Neural progenitor cell (in vitro differentiated cells): ENCODE measurements around the gene CTNNA3. TPM values are rescaled to one million over a fixed set of nuclear protein-coding genes. Genes with fewer than 3 reads are reported as not detected.

ENCODE experiments used
- DNase-seq: peaks from one replicate; pipeline ENCODE4 v3.0.0-alpha.2; 2016; ENCODE audit warnings: low spot score
- H2AFZ ChIP-seq: fragments of 200-600 bp; sonication (generic); replicated peaks from 2 replicates; pipeline ENCODE4 v1.6.1; 2016; ENCODE audit warnings: antibody characterized with exemption
- H3F3A ChIP-seq: fragments of 200-600 bp; sonication (generic); 2 replicates; pipeline ENCODE4 v1.6.1; 2016; ENCODE audit warnings: antibody characterized with exemption, low read depth
- H3K27ac ChIP-seq: fragments of 200-600 bp; sonication (generic); 2 replicates; pipeline ENCODE4 v1.5.1; 2016; ENCODE audit warnings: mild to moderate bottlenecking
- H3K27me3 ChIP-seq: fragments of 200-600 bp; sonication (generic); 2 replicates; pipeline ENCODE4 v1.6.1; 2016; ENCODE audit warnings: mild to moderate bottlenecking, moderate library complexity
- H3K36me3 ChIP-seq: fragments of 200-600 bp; sonication (generic); 2 replicates; pipeline ENCODE4 v1.5.1; 2016
- H3K4me1 ChIP-seq: fragments of 200-600 bp; sonication (generic); 2 replicates; pipeline ENCODE4 v1.6.1; 2016; ENCODE audit warnings: mixed run types
- H3K4me2 ChIP-seq: fragments of 200-600 bp; sonication (generic); 2 replicates; pipeline ENCODE4 v1.6.1; 2016
- H3K4me3 ChIP-seq: fragments of 200-600 bp; sonication (generic); 2 replicates; pipeline ENCODE4 v1.5.1; 2016
- H3K79me2 ChIP-seq: fragments of 200-600 bp; sonication (generic); 2 replicates; pipeline ENCODE4 v1.6.1; 2016; ENCODE audit warnings: low read depth
- H3K9ac ChIP-seq: fragments of 200-600 bp; sonication (generic); 2 replicates; pipeline ENCODE4 v1.6.1; 2016
- H3K9me3 ChIP-seq: fragments of 200-600 bp; sonication (generic); 2 replicates; pipeline ENCODE4 v1.5.1; 2016; ENCODE audit warnings: low read depth
- H4K20me1 ChIP-seq: fragments of 200-600 bp; sonication (generic); 2 replicates; pipeline ENCODE4 v1.6.1; 2016; ENCODE audit warnings: low read depth
- H3K27ac Mint-ChIP-seq: 3 replicates; pipeline ENCODE4 v1.8.0; 2021; ENCODE audit warnings: mixed read lengths
- H3K27me3 Mint-ChIP-seq: 2 replicates; pipeline ENCODE4 v1.8.0; 2022; ENCODE audit warnings: low read depth, mild to moderate bottlenecking, inconsistent platforms, moderate library complexity, mixed read lengths; ENCODE audit not compliant: insufficient read depth
- H3K36me3 Mint-ChIP-seq: 3 replicates; pipeline ENCODE4 v1.8.0; 2021; ENCODE audit warnings: mixed read lengths
- H3K4me1 Mint-ChIP-seq: 3 replicates; pipeline ENCODE4 v1.8.0; 2021; ENCODE audit warnings: mixed read lengths
- H3K4me3 Mint-ChIP-seq: 3 replicates; pipeline ENCODE4 v1.8.0; 2021; ENCODE audit warnings: mild to moderate bottlenecking, moderate library complexity, mixed read lengths
- H3K9me3 Mint-ChIP-seq: 3 replicates; pipeline ENCODE4 v1.8.0; 2020; ENCODE audit warnings: mixed read lengths
- EZH2 ChIP-seq: fragments of 200-600 bp; sonication (generic); IDR thresholded peaks from 2 replicates; pipeline ENCODE4 v1.6.1; 2017; ENCODE audit warnings: antibody characterized with exemption, mild to moderate bottlenecking, moderate library complexity
- EZH2phosphoT487 ChIP-seq: fragments of 200-600 bp; sonication (generic); IDR thresholded peaks from 2 replicates; pipeline ENCODE4 v1.6.1; 2017; ENCODE audit warnings: antibody characterized with exemption
- total RNA-seq: library from RNA; depleted of rRNA; stranded (reverse); fragments of >200 nt; gene quantifications from 2 replicates; pipeline ENCODE4 v1.2.3, GENCODE V29; 2015; ENCODE audit warnings: low replicate concordance
- TF ChIP-seq, protein P1 (sequence below): fragments of 200-600 bp; sonication (generic); IDR thresholded peaks from 2 replicates; pipeline ENCODE4 v1.5.1; 2017; ENCODE audit warnings: antibody characterized with exemption, mild to moderate bottlenecking

The CTNNA3 gene
- total RNA-seq, 1 donor from 2014 or later, result 12.9 TPM

DNA sequence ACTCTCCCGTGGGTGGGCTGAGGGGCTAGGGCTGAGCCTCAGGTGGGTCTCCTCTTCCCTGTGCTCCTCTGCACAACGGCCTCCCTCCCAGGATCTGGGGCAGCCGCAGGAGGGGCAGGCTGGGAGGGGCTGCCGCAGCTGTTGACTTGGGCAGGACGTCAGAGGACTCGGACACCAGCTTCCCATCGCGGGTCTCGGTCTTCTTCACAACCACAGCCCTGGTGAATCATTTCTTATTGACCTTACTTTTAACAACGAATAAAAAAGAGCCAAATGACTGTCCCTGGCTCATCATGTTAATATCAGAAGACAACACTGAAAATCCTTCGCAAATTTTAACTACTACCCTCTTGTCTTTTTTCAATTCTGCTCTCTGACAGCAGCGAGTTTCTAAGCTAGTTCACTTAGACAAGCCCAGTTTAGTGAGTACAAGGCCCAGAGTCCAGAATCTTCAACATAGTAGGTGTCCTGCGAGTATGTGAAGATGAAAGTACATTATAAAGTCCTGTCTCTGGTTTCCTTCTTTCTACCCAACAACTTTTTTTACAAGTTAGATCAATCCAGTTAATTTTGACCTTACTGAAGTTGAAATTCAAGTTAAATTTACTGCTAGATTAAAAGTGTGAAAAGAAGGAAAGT is 32.4 kb downstream of the CTNNA3 start:
- Mint-ChIP-seq H3K27me3 (no peaks in the 10 kb centered on the region), H3K36me3 (no peaks in the 10 kb centered on the region), H3K9me3 (no peaks in the 10 kb centered on the region), H3K4me1 (peaks cover 12% of the 10 kb centered on the region), H3K4me3 (no peak overlapping the region), H3K27ac (no peak overlapping the region)
- Histone ChIP-seq H3K36me3 (no peaks in the 10 kb centered on the region), H3K4me3 (no peak overlapping the region), H4K20me1 (no peaks in the 10 kb centered on the region), H3F3A (no peaks in the 10 kb centered on the region), H3K79me2 (no peaks in the 10 kb centered on the region), H2AFZ (no peak overlapping the region), H3K4me1 (peaks cover under 1% of the 10 kb centered on the region), H3K9ac (no peak overlapping the region), H3K4me2 (no peak overlapping the region), H3K9me3 (no peaks in the 10 kb centered on the region), H3K27ac (no peak overlapping the region), H3K27me3 (no peaks in the 10 kb centered on the region)
- DNase-seq, result no peak
- no peak for TF ChIP-seq EZH2
- TF ChIP-seq EZH2phosphoT487, result no peak

DNA sequence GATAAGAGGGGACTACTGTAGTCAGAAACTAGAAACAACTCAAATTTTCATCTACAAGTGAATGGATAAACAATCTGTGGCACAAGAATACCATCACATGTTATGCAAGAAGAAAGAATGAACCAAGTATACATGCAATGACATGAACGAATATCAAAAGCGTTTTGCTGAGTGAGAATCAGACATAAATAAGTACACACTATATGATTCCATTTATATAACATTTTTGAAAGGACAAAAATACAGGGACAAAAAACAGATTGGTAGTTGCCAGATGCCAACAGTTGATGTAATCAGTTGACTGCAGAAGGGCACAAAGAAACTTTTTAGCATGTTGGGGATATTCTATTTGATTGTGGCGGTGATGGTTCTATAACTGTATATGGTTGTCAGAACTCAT is 33.6 kb downstream of the CTNNA3 start:
- no peak overlapping the region for H3K9ac ChIP-seq
- H3K9me3 Mint-ChIP-seq, result no peaks in the 10 kb centered on the region

DNA sequence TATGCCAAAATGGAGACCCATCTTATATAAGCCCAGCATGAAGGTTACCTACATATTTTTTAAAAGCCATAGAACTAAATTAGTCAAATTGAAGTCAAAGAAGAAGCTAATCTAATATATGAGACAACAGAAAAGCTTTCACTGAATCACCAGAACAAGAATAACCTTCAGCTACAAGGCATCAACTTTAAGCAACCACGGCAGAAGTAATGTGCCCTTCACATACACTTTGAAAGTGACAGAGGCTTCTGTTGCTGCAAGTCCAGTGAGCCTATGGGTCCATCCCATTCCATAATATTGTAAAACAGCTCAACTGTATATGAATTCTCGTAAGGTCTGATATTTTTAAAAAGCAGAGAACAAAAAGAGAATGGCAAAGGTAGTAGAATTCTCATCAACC is 36.5 kb downstream of the CTNNA3 start:
- no peak for DNase-seq
- H3K36me3 Mint-ChIP-seq, result no peaks in the 10 kb centered on the region

More for the DNA sequence above, 33.6 kb downstream of the CTNNA3 start:
- Histone ChIP-seq H3K27me3 (no peaks in the 10 kb centered on the region), H3K36me3 (no peaks in the 10 kb centered on the region), H3K4me2 (no peak overlapping the region), H3F3A (no peaks in the 10 kb centered on the region), H3K4me3 (no peak overlapping the region), H3K79me2 (no peaks in the 10 kb centered on the region), H3K27ac (no peak overlapping the region), H3K4me1 (peaks cover 8% of the 10 kb centered on the region), H4K20me1 (no peaks in the 10 kb centered on the region), H2AFZ (no peak overlapping the region), H3K9me3 (no peaks in the 10 kb centered on the region)
- no peak for DNase-seq
- Mint-ChIP-seq H3K27ac (no peak overlapping the region), H3K4me1 (peaks cover 12% of the 10 kb centered on the region), H3K27me3 (no peaks in the 10 kb centered on the region), H3K4me3 (no peak overlapping the region), H3K36me3 (no peaks in the 10 kb centered on the region)
- TF ChIP-seq EZH2, result no peak
- TF ChIP-seq EZH2phosphoT487, result no peak
- TF ChIP-seq, protein P1, sequence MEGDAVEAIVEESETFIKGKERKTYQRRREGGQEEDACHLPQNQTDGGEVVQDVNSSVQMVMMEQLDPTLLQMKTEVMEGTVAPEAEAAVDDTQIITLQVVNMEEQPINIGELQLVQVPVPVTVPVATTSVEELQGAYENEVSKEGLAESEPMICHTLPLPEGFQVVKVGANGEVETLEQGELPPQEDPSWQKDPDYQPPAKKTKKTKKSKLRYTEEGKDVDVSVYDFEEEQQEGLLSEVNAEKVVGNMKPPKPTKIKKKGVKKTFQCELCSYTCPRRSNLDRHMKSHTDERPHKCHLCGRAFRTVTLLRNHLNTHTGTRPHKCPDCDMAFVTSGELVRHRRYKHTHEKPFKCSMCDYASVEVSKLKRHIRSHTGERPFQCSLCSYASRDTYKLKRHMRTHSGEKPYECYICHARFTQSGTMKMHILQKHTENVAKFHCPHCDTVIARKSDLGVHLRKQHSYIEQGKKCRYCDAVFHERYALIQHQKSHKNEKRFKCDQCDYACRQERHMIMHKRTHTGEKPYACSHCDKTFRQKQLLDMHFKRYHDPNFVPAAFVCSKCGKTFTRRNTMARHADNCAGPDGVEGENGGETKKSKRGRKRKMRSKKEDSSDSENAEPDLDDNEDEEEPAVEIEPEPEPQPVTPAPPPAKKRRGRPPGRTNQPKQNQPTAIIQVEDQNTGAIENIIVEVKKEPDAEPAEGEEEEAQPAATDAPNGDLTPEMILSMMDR, result no peak

DNA sequence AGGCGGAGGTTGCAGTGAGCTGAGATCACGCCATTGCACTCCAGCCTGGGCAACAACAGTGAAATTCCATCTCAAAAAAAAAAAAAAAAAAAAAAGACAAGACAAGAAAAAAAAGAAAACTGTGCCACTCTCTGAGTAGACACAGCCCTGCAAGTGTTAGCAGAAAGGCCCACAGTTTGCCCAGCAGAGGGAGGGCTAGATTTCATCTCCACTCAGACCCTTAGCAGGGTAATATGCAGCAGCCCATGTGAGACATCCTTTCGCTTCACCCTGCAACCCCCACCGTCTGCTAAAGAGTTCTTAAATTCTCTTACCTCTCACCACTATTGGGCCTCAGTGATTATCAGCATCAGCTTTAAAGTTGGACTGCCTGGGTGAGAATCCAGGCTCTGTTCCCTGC is 38.2 kb downstream of the CTNNA3 start:
- H3K27me3 ChIP-seq, result no peaks in the 10 kb centered on the region
- H3K27ac ChIP-seq, result no peak overlapping the region
- Mint-ChIP-seq H3K27me3 (peaks cover 3% of the 10 kb centered on the region), H3K36me3 (no peaks in the 10 kb centered on the region), H3K9me3 (no peaks in the 10 kb centered on the region), H3K4me3 (no peak overlapping the region), H3K4me1 (no peaks in the 10 kb centered on the region), H3K27ac (no peak overlapping the region)
- DNase-seq, result peak; percentile 23
- H3K9me3 ChIP-seq, result no peaks in the 10 kb centered on the region
- no peaks in the 10 kb centered on the region for H4K20me1 ChIP-seq
- peaks cover 8% of the 10 kb centered on the region for H3K4me1 ChIP-seq
- H3F3A ChIP-seq, result no peaks in the 10 kb centered on the region
- TF ChIP-seq, protein P1, result peak; percentile 27
- no peak for TF ChIP-seq EZH2phosphoT487
- H2AFZ ChIP-seq, result peak overlapping the region; percentile 75
- H3K9ac ChIP-seq, result no peak overlapping the region
- no peaks in the 10 kb centered on the region for H3K36me3 ChIP-seq
- H3K4me2 ChIP-seq, result no peak overlapping the region
- H3K4me3 ChIP-seq, result no peak overlapping the region
- H3K79me2 ChIP-seq, result no peaks in the 10 kb centered on the region

More for the DNA sequence above, 36.5 kb downstream of the CTNNA3 start:
- H4K20me1 ChIP-seq, result no peaks in the 10 kb centered on the region
- no peak overlapping the region for H3K4me2 ChIP-seq
- TF ChIP-seq EZH2phosphoT487, result no peak
- TF ChIP-seq EZH2, result no peak
- TF ChIP-seq, protein P1, result no peak
- no peaks in the 10 kb centered on the region for H3K9me3 ChIP-seq
- peaks cover 3% of the 10 kb centered on the region for H3K27me3 Mint-ChIP-seq
- no peak overlapping the region for H3K4me3 ChIP-seq
- H3K36me3 ChIP-seq, result no peaks in the 10 kb centered on the region
- H3K4me1 Mint-ChIP-seq, result no peaks in the 10 kb centered on the region
- H3K27me3 ChIP-seq, result no peaks in the 10 kb centered on the region
- no peaks in the 10 kb centered on the region for H3K9me3 Mint-ChIP-seq
- H2AFZ ChIP-seq, result no peak overlapping the region
- no peaks in the 10 kb centered on the region for H3K79me2 ChIP-seq
- H3K4me3 Mint-ChIP-seq, result no peak overlapping the region
- H3K9ac ChIP-seq, result no peak overlapping the region
- no peak overlapping the region for H3K27ac Mint-ChIP-seq
- no peak overlapping the region for H3K27ac ChIP-seq
- H3F3A ChIP-seq, result no peaks in the 10 kb centered on the region
- H3K4me1 ChIP-seq, result peaks cover 8% of the 10 kb centered on the region
